A549 (cell line): Measurements from ENCODE around the gene CLEC1B.
"Not testable (repeated sequence)": the region's sequence is repeated elsewhere in the genome, so short reads cannot be mapped to it uniquely, and the experiment has no call there.

Source experiments
- CEBPB ChIP-seq, 2 experiments: fragments of >200 bp in 1 of 2; sonication (Bioruptor Twin) in 1 of 2; formaldehyde crosslinking in 1 of 2; IDR thresholded peaks; 2 replicates each; pipeline ENCODE4 v1.6.1; 2012 to 2016
- CHD2 ChIP-seq: fragments of 150-350 bp; IDR thresholded peaks from 2 replicates; pipeline ENCODE4 v1.6.1; 2014; ENCODE audit warnings: low read length; ENCODE audit not compliant: partially characterized antibody
- CTCF ChIP-seq: fragments of >200 bp; sonication (Bioruptor Twin); formaldehyde crosslinking; IDR thresholded peaks from 3 replicates; pipeline ENCODE4 v1.5.1; 2016
- KDM1A ChIP-seq: fragments of 200-600 bp; sonication (generic); IDR thresholded peaks from 2 replicates; pipeline ENCODE4 v1.6.1; 2016; ENCODE audit warnings: low read depth, mild to moderate bottlenecking
- PBX3 ChIP-seq: IDR thresholded peaks from 2 replicates; pipeline ENCODE4 v1.6.1; 2012
- POLR2A ChIP-seq: IDR thresholded peaks from 2 replicates; pipeline ENCODE4 v1.6.1; 2012; ENCODE audit warnings: mild to moderate bottlenecking, low read length
- USF2 ChIP-seq: fragments of 450-650 bp; IDR thresholded peaks from 2 replicates; pipeline ENCODE4 v1.6.1; 2014; ENCODE audit warnings: antibody characterized with exemption

DNA sequence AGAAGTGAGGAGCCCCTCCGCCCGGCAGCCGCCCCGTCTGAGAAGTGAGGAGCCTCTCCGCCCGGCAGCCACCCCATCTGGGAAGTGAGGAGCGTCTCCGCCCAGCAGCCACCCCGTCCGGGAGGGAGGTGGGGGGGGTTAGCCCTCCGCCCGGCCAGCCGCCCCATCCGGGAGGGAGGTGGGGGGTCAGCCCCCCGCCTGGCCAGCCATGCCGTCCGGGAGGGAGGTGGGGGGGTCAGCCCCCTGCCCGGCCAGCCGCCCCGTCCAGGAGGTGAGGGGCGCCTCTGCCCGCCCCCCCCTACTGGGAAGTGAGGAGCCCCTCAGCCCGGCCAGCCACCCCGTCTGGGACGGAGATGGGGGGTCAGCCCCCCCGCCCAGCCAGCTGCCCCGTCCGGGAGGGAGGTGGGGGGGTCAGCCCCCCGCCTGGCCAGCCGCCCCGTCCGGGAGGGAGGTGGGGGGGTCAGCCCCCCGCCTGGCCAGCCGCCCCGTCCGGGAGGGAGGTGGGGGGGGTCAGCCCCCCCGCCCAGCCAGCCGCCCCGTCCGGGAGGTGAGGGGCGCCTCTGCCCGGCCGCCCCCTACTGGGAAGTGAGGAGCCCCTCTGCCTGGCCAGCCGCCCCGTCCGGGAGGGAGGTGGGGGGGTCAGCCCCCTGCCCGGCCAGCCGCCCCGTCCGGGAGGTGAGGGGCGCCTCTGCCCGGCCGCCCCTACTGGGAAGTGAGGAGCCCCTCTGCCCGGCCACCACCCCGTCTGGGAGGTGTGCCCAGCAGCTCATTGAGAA lies 45.8 kb downstream of the CLEC1B start:
- not testable (repeated sequence) for TF ChIP-seq CTCF; POLR2A; PBX3; KDM1A; USF2; CHD2; CEBPB (IDR thresholded peaks at IDR 0.05)
